OCI-LY7 (cell line): ENCODE data around the gene RALA. TPM values are rescaled to one million over a fixed set of nuclear protein-coding genes. Genes with fewer than 3 reads are reported as not detected.
"Not testable (repeated sequence)": the region's sequence is repeated elsewhere in the genome, so short reads cannot be mapped to it uniquely, and the experiment has no call there.

Experiments
- BruUV-seq: library from RNA; stranded (reverse); fragments of 400-500 nt; replicated peaks from 2 replicates; lab custom pipeline; 2021; lab: Mats Ljungman, UMichigan
- CTCF ChIA-PET: fragments of 300-600 bp; sonication (Branson Sonifier 250); formaldehyde crosslinking; loops from one replicate; lab custom pipeline; 2022; ENCODE audit warnings: antibody characterized with exemption; ENCODE audit not compliant: unreplicated experiment; lab: Charles Lee
- POLR2A ChIA-PET: fragments of 300-600 bp; sonication (Branson Sonifier 250); formaldehyde crosslinking; loops from one replicate; lab custom pipeline; 2022; ENCODE audit warnings: antibody characterized with exemption; lab: Charles Lee
- DNase-seq: peaks from one replicate; pipeline ENCODE4 v3.0.0-alpha.2; 2015; ENCODE audit warnings: low spot score
- H2AFZ ChIP-seq: fragments of 200-600 bp; sonication (generic), shearing (Covaris generic); 2 replicates; pipeline ENCODE4 v1.6.1; 2014; ENCODE audit warnings: mild to moderate bottlenecking, antibody characterized with exemption, low read length, moderate library complexity
- H3K27ac ChIP-seq: fragments of 200-600 bp; sonication (generic); 2 replicates; pipeline ENCODE4 v1.5.1; 2014; ENCODE audit warnings: mixed run types, low read depth, mild to moderate bottlenecking, moderate library complexity, low read length, inconsistent platforms; ENCODE audit not compliant: poor library complexity, severe bottlenecking
- H3K36me3 ChIP-seq: fragments of 200-600 bp; sonication (generic); 2 replicates; pipeline ENCODE4 v1.6.1; 2014; ENCODE audit warnings: mild to moderate bottlenecking, antibody characterized with exemption, low read length, moderate library complexity, mixed read lengths; ENCODE audit not compliant: insufficient read depth
- H3K4me1 ChIP-seq: fragments of 200-600 bp; sonication (generic); 2 replicates; pipeline ENCODE4 v1.5.1; 2014; ENCODE audit warnings: mild to moderate bottlenecking, low read length; ENCODE audit not compliant: insufficient read depth, poor library complexity, severe bottlenecking
- H3K4me2 ChIP-seq: fragments of 200-600 bp; sonication (generic); 2 replicates; pipeline ENCODE4 v1.6.1; 2014; ENCODE audit warnings: mild to moderate bottlenecking, low read length
- H3K4me3 ChIP-seq: fragments of 200-600 bp; sonication (generic); 2 replicates; pipeline ENCODE4 v1.5.1; 2014; ENCODE audit warnings: mild to moderate bottlenecking, low read depth, low read length; ENCODE audit not compliant: poor library complexity, severe bottlenecking
- H3K79me2 ChIP-seq: fragments of 200-600 bp; sonication (generic); 2 replicates; pipeline ENCODE4 v1.6.1; 2016; ENCODE audit warnings: low read depth, mild to moderate bottlenecking, low read length, moderate library complexity, mixed read lengths; ENCODE audit not compliant: insufficient read depth
- H3K9me2 ChIP-seq: fragments of 200-600 bp; sonication (generic); 2 replicates; pipeline ENCODE4 v1.6.1; 2016; ENCODE audit warnings: mild to moderate bottlenecking, low read length, mixed read lengths; ENCODE audit not compliant: insufficient read depth
- H3K9me3 ChIP-seq: fragments of 200-600 bp; sonication (generic); 2 replicates; pipeline ENCODE4 v1.6.1; 2014; ENCODE audit warnings: mild to moderate bottlenecking, mixed run types, low read length, mixed read lengths
- H4K20me1 ChIP-seq: fragments of 200-600 bp; sonication (generic); 2 replicates; pipeline ENCODE4 v1.6.1; 2014; ENCODE audit warnings: mild to moderate bottlenecking, antibody characterized with exemption, low read length, moderate library complexity, mixed read lengths; ENCODE audit not compliant: insufficient read depth
- CTCF ChIP-seq: fragments of 200-600 bp; sonication (generic); conservative IDR thresholded peaks from 2 replicates; pipeline ENCODE4 v1.5.1; 2014; ENCODE audit warnings: mild to moderate bottlenecking, antibody characterized with exemption, low read length, moderate library complexity, mixed read lengths
- EZH2phosphoT487 ChIP-seq: fragments of 200-600 bp; sonication (generic); IDR thresholded peaks from 2 replicates; pipeline ENCODE4 v1.6.1; 2018; ENCODE audit warnings: low read depth, borderline replicate concordance, mild to moderate bottlenecking, mixed run types, antibody characterized with exemption, low read length, moderate library complexity, mixed read lengths
- intact Hi-C: fragments of 100-400 bp; cut with micrococcal nuclease; formaldehyde crosslinking; loops from one replicate; pipeline ENCODE4 v1.10.0; 2022; ENCODE audit not compliant: unreplicated experiment
- total RNA-seq, 2 experiments: library from RNA; depleted of rRNA in 1 of 2; stranded (reverse); fragments of >200 nt in 1 of 2; shearing (Covaris generic) in 1 of 2; gene quantifications; 2 replicates each; pipeline ENCODE4 v1.2.3, GENCODE V29; 2014 to 2022

The RALA gene
- total RNA-seq, 2 experiments from 2014 or later: 6.4 to 31.0 TPM

GRCh38 chr7:39686261-39686924 lies 63.0 kb downstream of the RALA start:
- DNase-seq: no peak
- ChIA-PET CTCF (no interaction called here), POLR2A (interaction anchor here (0.6 to 1.1 kb wide), 4 partner anchors 14 to 254 kb away, joined by 3 to 4 read pairs (median 3); no protein-coding TSS in a partner anchor)
- no peak for TF ChIP-seq CTCF
- no peak for TF ChIP-seq EZH2phosphoT487
- no peak overlapping the region for H3K27ac ChIP-seq
- H3K4me1 ChIP-seq: no peaks in the 10 kb centered on the region
- no peak overlapping the region for H3K4me2 ChIP-seq
- H3K4me3 ChIP-seq: no peak overlapping the region
- no TSS peak for BruUV-seq
- no peaks in the 10 kb centered on the region for H3K9me2 ChIP-seq
- no peaks in the 10 kb centered on the region for H3K79me2 ChIP-seq
- no peak overlapping the region for H2AFZ ChIP-seq
- peaks cover 22% of the 10 kb centered on the region; the same call in 1 of the 2 replicates for H3K36me3 ChIP-seq
- no peaks in the 10 kb centered on the region for H4K20me1 ChIP-seq
- intact Hi-C loops: no loop called here
- H3K9me3 ChIP-seq: no peaks in the 10 kb centered on the region

- TF ChIP-seq CTCF (no peak), EZH2phosphoT487 (no peak)
- H3K27ac ChIP-seq: no peak overlapping the region
- ChIA-PET CTCF (no interaction called here), POLR2A (interaction anchor here (0.7 kb wide), 1 partner anchor 16 kb away, joined by 3 read pairs; no protein-coding TSS in a partner anchor)
- H4K20me1 ChIP-seq: no peaks in the 10 kb centered on the region
- no peak overlapping the region for H2AFZ ChIP-seq
- BruUV-seq: no TSS peak
- no peaks in the 10 kb centered on the region for H3K4me1 ChIP-seq
- intact Hi-C loops: no loop called here
- no peak overlapping the region for H3K4me3 ChIP-seq
- no peaks in the 10 kb centered on the region for H3K9me3 ChIP-seq
- H3K36me3 ChIP-seq: peaks cover 36% of the 10 kb centered on the region
- no peaks in the 10 kb centered on the region for H3K9me2 ChIP-seq
- DNase-seq: no peak
- no peak overlapping the region for H3K4me2 ChIP-seq
- H3K79me2 ChIP-seq: no peaks in the 10 kb centered on the region
These were observed 65.5 kb downstream of the RALA start for GRCh38 chr7:39688611-39689480.

- peaks cover 45% of the 10 kb centered on the region for H3K36me3 ChIP-seq
- no peaks in the 10 kb centered on the region for H3K4me1 ChIP-seq
- BruUV-seq: no TSS peak
- POLR2A ChIA-PET: no interaction called here
- DNase-seq: no peak
- no peak overlapping the region for H2AFZ ChIP-seq
- no peak for TF ChIP-seq EZH2phosphoT487
- TF ChIP-seq CTCF: no peak
- H3K4me2 ChIP-seq: no peak overlapping the region
- no peaks in the 10 kb centered on the region for H3K9me3 ChIP-seq
- no peaks in the 10 kb centered on the region for H4K20me1 ChIP-seq
- CTCF ChIA-PET: interaction anchor here (0.6 kb wide), 1 partner anchor 66 kb away, joined by 3 read pairs; no protein-coding TSS in a partner anchor
- no peaks in the 10 kb centered on the region for H3K9me2 ChIP-seq
- no peak overlapping the region for H3K4me3 ChIP-seq
- no peak overlapping the region for H3K27ac ChIP-seq
- intact Hi-C loops: no loop called here
- H3K79me2 ChIP-seq: no peaks in the 10 kb centered on the region
These were observed 68.4 kb downstream of the RALA start for GRCh38 chr7:39691821-39692220.

- H3K4me1 ChIP-seq, H3K4me2 ChIP-seq, H3K79me2 ChIP-seq, DNase-seq, H3K9me2 ChIP-seq, CTCF ChIA-PET, H3K9me3 ChIP-seq, H3K27ac ChIP-seq, intact Hi-C loops, BruUV-seq, H2AFZ ChIP-seq, POLR2A ChIA-PET, H4K20me1 ChIP-seq, H3K4me3 ChIP-seq: not testable (repeated sequence)
- H3K36me3 ChIP-seq: peaks cover 54% of the 10 kb centered on the region
These were observed 69.7 kb downstream of the RALA start for GRCh38 chr7:39693086-39693485.
